Ovary (tissue), 3 donors: ENCODE data around the gene SMAD3.

Source experiments
- CTCF ChIP-seq, 3 donors: fragments of 450-650 bp in 2 of 3; fragments of 200-600 bp in 1 of 3; IDR thresholded peaks; one replicate each; pipeline versions ENCODE4 v1.5.1 to v1.8.0; 2016 to 2022; ENCODE audit warnings: antibody characterized with exemption in 3 of 3, mild to moderate bottlenecking in 1 of 3
- EP300 ChIP-seq: sonication (generic); formaldehyde crosslinking; IDR thresholded peaks from one replicate; pipeline ENCODE4 v1.6.1; 2017; ENCODE audit warnings: antibody characterized with exemption
- donor health status: DM: no; HTN: no; CAD: no.

- no peak for TF ChIP-seq CTCF (IDR thresholded peaks at IDR 0.05)
- no peak for TF ChIP-seq EP300
These were observed 39.4 kb upstream of the SMAD3 start for GRCh38 chr15:67025719-67026609.
